GM19099 (cell line): ENCODE data around the gene TBC1D23.
A peak's percentile ranks its signal among the peaks of the same experiment; 100 is the strongest.

ENCODE experiments used
- POLR2A ChIP-seq: IDR thresholded peaks from 3 replicates; pipeline ENCODE4 v1.6.1; 2011; ENCODE audit warnings: low read depth; ENCODE audit not compliant: insufficient read length; ENCODE audit errors: extremely low read depth

Gene TBC1D23

GRCh38 chr3:100260685-100261484 lies at the start of gene TBC1D23:
Gene TBC1D23, plus strand, starts transcription at chr3:100260992. Its CDS starts 27 bp downstream, at chr3:100261019.
- peak; percentile 92 for TF ChIP-seq POLR2A

- no peak for TF ChIP-seq POLR2A
Observed at GRCh38 chr3:100213891-100214573, 46.8 kb upstream of the TBC1D23 start.

- no peak for TF ChIP-seq POLR2A
Observed at GRCh38 chr3:100214574-100214964, 46.2 kb upstream of the TBC1D23 start.

DNA sequence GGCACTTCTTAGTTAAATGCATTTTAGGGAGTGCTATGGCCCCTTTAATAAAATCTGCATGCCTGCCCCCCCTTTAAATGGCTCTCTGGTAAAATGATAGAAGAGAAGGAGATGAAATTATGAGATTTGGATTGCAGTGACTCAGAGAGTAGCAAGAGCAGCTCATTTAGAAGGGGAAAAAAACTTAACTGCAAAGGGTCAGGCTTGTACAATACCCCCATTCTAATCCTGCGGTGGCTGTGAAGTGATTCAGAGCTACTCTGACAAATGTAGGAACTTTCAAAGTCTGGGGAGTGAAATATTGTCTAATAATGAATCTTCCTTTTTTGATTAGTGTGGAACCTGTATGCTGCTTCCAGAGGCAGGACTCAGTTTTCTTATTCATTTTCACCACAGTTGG lies 44.1 kb upstream of the TBC1D23 start:
- TF ChIP-seq POLR2A = no peak

DNA sequence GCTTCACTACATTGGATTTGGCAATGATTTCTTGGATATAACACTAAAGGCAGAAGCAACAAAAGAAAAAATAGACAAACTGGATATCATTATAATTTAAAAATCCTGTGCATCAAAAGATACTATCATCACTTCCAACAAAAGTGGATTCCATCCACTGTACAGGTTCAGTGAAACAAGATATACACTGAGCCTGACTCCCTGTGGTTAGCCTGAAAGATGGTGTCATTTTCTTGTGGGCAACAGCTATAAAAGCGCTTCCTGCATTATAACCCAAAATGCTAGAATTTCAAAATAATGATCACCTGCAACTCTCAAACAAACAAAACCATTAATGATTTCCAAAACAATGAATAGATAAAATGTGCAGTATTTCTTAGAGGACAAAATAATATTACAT lies 39.6 kb upstream of the TBC1D23 start:
- no peak for TF ChIP-seq POLR2A

DNA sequence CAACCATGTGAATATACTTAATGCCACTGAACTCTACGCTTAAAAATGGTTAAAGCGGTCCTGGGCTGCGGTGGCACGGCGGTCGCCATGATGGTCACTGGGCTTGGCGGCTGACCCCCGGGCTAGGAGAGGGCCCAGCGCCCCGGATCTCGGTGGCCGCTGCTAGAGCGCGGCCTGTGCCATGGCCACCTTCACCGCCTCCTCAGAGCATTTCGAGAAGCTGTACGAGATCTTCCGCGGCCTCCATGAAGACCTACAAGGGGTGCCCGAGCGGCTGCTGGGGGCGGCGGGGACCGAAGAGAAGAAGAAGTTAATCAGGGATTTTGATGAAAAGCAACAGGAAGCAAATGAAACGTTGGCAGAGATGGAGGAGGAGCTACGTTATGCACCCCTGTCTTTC lies 35.6 kb upstream of the TBC1D23 start:
- TF ChIP-seq POLR2A = no peak

DNA sequence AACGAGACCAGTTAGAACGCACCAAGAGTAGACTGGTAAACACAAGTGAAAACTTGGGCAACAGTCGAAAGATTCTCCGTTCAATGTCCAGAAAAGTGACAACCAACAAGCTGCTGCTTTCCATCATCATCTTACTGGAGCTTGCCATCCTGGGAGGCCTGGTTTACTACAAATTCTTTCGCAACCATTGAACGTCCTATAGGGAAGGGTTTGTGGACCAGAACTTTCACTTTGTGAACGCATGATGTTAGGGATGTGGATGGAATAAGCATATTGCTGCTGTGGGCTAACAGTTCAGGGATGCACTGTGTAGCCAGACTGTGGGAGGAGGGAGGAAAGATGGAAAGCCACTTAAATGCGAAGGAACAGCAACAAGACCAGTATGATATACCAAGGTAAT lies 34.9 kb upstream of the TBC1D23 start:
- TF ChIP-seq POLR2A = no peak

GRCh38 chr3:100226712-100227429 lies 33.9 kb upstream of the TBC1D23 start:
- TF ChIP-seq POLR2A = no peak

GRCh38 chr3:100227511-100227921 lies 33.3 kb upstream of the TBC1D23 start:
- TF ChIP-seq POLR2A = no peak

DNA sequence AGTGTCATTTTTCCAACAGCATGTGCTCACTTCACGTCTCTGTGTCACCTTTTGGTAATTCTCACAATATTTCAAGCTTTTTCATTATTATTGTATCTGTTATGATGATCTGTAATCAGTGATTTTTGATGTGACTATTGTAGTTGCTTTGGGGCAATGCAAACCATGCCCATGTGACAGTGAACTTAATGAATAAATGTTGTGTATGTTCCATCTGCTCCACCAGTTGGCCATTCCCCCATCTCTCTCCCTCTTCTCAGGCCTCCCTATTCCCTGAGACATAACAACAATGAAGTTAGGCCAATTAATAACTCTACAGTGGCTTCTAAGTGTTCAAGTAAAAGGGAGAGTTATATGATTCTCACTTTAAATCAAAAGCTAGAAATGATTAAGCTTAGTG lies 32.5 kb upstream of the TBC1D23 start:
- TF ChIP-seq POLR2A = no peak

GRCh38 chr3:100230710-100231109 lies 30.1 kb upstream of the TBC1D23 start:
- no peak for TF ChIP-seq POLR2A

GRCh38 chr3:100231668-100232067 lies 29.1 kb upstream of the TBC1D23 start:
- no peak for TF ChIP-seq POLR2A

DNA sequence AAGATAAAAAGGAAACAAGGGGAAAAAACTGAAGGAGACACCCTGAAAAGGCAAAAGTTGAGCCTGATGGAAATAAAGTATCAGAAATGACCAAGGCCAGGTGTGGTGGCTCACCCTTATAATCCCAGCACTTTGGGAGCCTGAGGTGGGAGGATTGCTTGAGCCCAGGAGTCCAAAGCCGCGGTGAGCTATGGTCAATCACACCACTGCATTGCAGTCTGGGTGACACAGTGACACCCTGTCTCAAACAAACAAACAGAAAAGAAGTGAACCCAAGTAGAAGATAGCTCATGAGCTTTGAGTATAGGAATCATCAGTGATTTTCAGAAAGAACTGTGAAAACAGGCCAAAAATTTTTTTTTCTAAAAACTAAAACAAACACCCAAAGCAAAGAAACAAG lies 26.4 kb upstream of the TBC1D23 start:
- no peak for TF ChIP-seq POLR2A

- TF ChIP-seq POLR2A = no peak
Observed at GRCh38 chr3:100238599-100238998, 22.2 kb upstream of the TBC1D23 start.

DNA sequence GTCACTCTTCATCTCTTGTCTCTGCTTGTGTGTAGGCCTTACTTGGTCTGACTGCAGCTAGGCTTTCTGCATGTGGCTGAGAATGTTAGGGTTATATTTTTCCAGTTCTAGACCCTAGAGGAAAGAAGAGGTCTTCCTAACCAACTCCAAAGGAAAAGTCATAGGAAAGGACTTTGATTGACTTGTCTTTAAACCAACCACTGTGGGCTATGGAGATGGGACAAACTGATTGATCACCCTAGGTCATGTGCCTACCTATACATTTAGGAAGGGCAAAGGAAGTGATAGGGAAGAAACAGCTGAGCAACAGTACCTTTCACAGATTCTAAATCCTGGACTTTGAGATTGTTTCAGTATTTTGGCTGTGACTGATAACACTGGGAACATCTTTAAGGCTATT lies 16.5 kb upstream of the TBC1D23 start:
- TF ChIP-seq POLR2A = no peak

DNA sequence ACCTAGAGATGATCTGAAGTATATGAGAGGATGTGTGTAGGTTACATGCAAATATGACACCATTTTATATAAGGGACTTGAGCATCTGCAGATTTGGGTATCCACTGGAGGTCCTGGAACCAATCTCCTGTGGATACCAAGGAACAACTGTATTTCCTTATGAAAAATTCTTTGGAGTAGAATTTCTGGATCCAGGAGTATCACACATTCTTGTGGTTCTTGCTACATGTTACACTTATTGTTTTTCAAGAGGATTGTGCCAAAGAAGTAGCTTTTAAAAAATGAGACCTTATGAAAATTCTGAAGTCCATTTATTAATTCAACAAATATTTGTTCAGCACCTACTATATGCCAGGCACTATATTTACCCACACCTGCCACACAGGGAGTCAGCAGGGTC lies 15.7 kb upstream of the TBC1D23 start:
- no peak for TF ChIP-seq POLR2A
